ENCODE results near the gene VPS50.

- TF ChIP-seq CTCF (conservative IDR thresholded peaks at IDR 0.05 in 1 of 2, IDR thresholded peaks at IDR 0.05 in 1 of 2; ENCODE audit: extremely low read depth in 1 of 2, insufficient read depth in 1 of 2, low read depth in 1 of 2, low read length in 2 of 2) (no peak), EZH2 (IDR thresholded peaks at IDR 0.05; ENCODE audit: borderline replicate concordance, low read length) (no peak)
Observed at GRCh38 chr7:93352881-93353280, 120.7 kb downstream of the VPS50 start.
